Thymus (tissue), 11 donors: ENCODE measurements around the gene RASA3. TPM values are rescaled to one million over a fixed set of nuclear protein-coding genes. Genes with fewer than 3 reads are reported as not detected.
"Not testable (repeated sequence)": the region's sequence is repeated elsewhere in the genome, so short reads cannot be mapped to it uniquely, and the experiment has no call there.

Source experiments
- DNase-seq, 9 donors: peaks; one replicate each; pipeline ENCODE4 v3.0.0-alpha.2; 2013; ENCODE audit warnings: low spot score in 9 of 9, low read depth in 6 of 9, missing footprints in 1 of 9
- H3K27ac ChIP-seq, 2 donors: one replicate each; pipeline ENCODE4 v1.5.1; 2013; ENCODE audit warnings: control low read depth in 1 of 2, low read depth in 1 of 2, low read length in 1 of 2, mild to moderate bottlenecking in 1 of 2, moderate library complexity in 1 of 2
- H3K27me3 ChIP-seq, 2 donors: one replicate each; pipeline ENCODE4 v1.5.1; 2013; ENCODE audit warnings: low read length in 1 of 2; ENCODE audit not compliant: control insufficient read depth in 2 of 2, insufficient read depth in 1 of 2
- H3K36me3 ChIP-seq, 2 donors: one replicate each; pipeline ENCODE4 v1.5.1; 2013; ENCODE audit warnings: low read length in 1 of 2, mild to moderate bottlenecking in 1 of 2, moderate library complexity in 1 of 2; ENCODE audit not compliant: control insufficient read depth in 2 of 2, insufficient read depth in 2 of 2
- H3K4me1 ChIP-seq, 2 donors: one replicate each; pipeline ENCODE4 v1.5.1; 2013; ENCODE audit warnings: low read length in 2 of 2; ENCODE audit not compliant: control insufficient read depth in 2 of 2, insufficient read depth in 2 of 2
- H3K4me3 ChIP-seq, 2 donors: one replicate each; pipeline ENCODE4 v1.5.1; 2013; ENCODE audit warnings: low read length in 2 of 2, control low read depth in 1 of 2, mild to moderate bottlenecking in 1 of 2
- H3K9me3 ChIP-seq, 2 donors: one replicate each; pipeline ENCODE4 v1.5.1; 2013; ENCODE audit warnings: low read length in 1 of 2, mild to moderate bottlenecking in 1 of 2; ENCODE audit not compliant: control insufficient read depth in 2 of 2, insufficient read depth in 1 of 2
- WGBS: extraction: QIAGEN DNeasy Blood & Tissue Kit; methylation state at CpG from one replicate; pipeline ENCODE4 v1.1.7; 2013; 5-methylcytosine and 5-hydroxymethylcytosine counted together
- polyA plus RNA-seq: library from polyadenylated mRNA; stranded (reverse); fragments of 200-250 nt; gene quantifications from one replicate; pipeline ENCODE4 v1.2.3, GENCODE V29; 2013
- total RNA-seq: library from RNA; stranded (reverse); fragments of 120-200 nt; gene quantifications from one replicate; pipeline ENCODE4 v1.2.4, GENCODE V29; 2013
- donor health status: healthy.

Gene RASA3
- total and polyA plus RNA-seq, 2 donors: 23.8 to 25.1 TPM

DNA sequence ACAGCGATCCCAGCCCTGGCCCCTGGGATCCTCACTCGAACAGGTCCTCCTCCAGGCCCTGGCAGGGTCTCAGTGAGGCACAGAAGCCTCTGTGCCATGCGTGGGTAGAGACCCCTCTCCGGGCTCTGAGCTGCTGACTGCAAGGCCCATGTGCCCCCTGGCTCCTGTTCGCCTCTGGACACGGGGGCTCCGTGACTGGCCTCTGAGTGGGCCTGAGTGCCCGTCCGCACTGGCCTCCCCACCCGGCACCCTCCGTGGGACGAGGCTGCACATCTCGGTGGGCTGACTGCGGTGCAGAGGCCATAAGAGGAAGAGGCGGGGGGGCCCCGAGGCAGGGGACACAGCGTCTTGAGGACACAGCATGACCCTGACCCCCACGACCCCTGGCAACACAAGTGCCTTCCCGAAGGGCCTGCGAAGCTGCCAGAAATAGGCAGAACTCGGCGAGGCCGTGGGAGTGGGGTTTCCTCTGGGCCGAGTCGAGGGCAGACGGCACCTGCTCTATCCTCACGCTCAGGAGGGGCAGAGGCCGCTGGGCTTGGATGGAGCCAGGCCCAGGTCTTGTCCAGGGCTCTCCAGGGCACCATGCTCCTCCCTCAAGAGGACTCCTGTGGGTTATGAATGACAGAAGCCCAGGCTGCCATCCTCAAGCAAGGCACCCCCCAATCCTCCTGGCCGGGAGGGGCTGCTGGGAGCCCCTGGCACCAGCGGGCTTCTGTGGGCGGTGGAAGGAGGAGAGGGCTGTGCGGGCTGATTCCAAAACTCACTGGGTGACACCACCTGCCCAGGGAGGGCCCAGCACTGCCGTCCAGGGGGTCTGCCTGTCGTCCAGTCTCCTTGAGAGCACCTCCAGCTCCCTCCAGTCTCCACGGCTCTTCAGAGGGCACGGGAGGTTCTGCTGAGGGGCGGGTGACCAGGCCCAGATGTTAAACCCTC, 52.6 kb downstream of the RASA3 start:
- Histone ChIP-seq H3K4me1 (peaks cover 0 to 11% of the 10 kb centered on the region in 2 donors), H3K4me3 (no peak overlapping the region), H3K27ac (no peak overlapping the region), H3K36me3 (peaks cover 4 to 9% of the 10 kb centered on the region in 2 donors), H3K9me3 (no peaks in the 10 kb centered on the region), H3K27me3 (no peaks in the 10 kb centered on the region)
- no peak for DNase-seq
- 94% methylated on average over 37 of the region's 37 CpGs for WGBS

DNA sequence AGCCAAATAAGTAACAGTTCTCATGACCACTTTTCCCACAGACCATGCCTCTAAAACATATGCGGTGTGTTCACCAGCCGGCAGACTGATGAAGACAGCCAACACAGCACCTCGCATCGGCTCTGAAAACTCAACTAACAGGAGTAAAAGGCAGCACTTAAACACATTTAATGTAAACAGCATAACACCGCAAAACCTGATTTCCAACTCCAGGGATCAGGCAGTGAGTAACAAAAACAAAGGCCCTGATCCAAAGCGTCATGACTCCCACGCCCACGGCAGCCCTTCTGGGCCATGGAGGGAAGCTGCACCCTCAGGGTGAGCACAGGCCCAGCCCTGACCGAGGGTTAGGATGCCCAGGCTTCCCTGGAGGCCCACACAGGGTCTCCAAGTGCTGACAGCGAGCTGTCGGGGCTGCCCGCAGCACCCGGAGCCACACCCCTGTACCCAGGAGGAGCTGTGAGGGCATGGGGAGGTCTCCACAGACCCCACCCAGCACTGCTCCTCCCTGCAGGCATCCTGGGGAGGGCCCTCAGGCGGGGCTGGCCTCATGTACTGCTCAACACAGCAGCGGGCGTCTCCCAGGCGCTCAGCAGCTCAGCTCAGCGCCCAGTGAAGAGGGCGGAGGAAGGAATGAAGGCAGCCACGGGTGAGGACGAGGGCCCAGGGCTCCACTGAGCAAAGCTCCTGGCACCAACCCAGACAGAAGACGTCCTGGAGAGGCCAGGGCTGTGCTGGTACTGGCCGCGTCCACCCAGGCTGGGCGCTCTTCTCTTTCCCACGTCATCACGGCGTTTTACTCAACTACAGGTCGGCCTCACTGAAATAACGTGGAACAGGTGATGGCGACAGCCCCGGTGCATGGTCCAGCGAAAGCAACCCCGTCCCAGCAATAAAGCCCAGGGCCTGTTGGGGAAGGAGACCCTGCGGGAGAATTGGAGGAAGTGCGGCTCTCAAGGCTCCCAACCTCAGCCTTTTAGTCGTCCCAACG, 53.7 kb downstream of the RASA3 start:
- no peak overlapping the region for H3K4me3 ChIP-seq
- H3K36me3 ChIP-seq: peaks cover 10 to 13% of the 10 kb centered on the region in 2 donors
- no peaks in the 10 kb centered on the region for H3K27me3 ChIP-seq
- peak overlapping the region in 1 of 2 donors; percentile 60 for H3K27ac ChIP-seq
- peaks cover 0 to 11% of the 10 kb centered on the region in 2 donors for H3K4me1 ChIP-seq
- no peaks in the 10 kb centered on the region for H3K9me3 ChIP-seq
- no peak for DNase-seq
- 94% methylated on average over 38 of the region's 38 CpGs for WGBS

DNA sequence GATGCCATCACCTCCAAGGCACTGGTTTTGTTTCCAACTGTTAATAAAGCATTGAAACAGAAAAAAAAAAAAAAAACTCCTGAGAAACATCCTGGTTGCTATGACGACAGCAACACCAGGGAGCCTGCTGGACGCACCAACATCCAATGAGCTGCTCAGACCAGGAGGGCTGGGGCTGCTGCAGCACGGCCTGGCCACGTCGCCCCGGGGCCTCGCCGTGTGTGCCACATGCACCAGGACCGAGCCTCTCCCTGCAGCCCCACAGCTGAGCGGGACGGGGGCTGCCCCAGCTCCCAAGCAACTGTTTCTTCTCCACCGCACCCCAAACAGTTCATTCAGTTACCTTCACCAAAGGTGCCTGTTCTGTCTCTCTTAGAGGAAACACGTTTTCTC, 54.5 kb downstream of the RASA3 start:
- H3K27ac ChIP-seq: no peak overlapping the region
- WGBS: 90% methylated on average over 13 of the region's 13 CpGs
- no peak overlapping the region for H3K4me3 ChIP-seq
- H3K27me3 ChIP-seq: no peaks in the 10 kb centered on the region
- DNase-seq: no peak
- H3K4me1 ChIP-seq: peaks cover 0 to 11% of the 10 kb centered on the region in 2 donors
- H3K9me3 ChIP-seq: no peaks in the 10 kb centered on the region
- peaks cover 13 to 15% of the 10 kb centered on the region in 2 donors for H3K36me3 ChIP-seq

DNA sequence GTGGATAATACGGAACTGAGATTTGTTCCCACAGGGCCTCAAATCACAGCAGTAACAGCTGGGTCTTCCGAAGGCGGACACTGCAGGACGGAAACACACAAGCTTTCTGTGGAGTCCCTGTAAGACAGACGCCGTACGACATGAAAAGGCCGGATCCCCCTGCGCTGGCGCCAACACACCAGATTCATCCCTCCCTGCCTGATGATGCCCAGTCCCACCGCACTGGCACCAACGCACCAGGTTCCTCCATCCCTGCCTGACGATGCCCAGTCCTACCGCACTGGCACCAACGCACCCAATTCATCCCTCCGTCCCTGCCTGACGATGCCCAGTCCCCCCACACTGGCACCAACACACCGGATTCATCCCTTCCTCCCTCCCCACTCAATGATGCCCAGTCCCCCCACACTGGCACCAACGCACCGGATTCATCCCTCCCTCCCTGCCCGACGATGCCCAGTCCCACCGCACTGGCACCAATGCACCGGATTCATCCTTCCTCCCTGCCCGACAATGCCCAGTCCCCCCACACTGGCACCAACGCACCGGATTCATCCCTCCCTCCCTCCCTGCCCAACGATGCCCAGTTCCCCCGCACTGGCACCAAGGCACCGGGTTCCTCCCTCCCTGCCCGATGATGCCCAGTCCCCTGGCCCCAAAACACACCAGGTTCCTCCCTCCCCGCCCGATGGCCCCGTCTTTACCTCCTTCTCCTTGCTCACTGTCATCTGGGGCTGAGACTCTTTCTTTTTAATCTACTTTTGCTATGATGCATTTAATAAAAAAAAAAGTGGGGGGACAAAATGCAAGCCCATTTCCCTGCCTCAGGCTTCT, 55.1 kb downstream of the RASA3 start:
- Histone ChIP-seq H3K4me1 (peaks cover 0 to 8% of the 10 kb centered on the region in 2 donors), H3K27ac (no peak overlapping the region), H3K9me3 (no peaks in the 10 kb centered on the region), H3K4me3 (no peak overlapping the region), H3K27me3 (no peaks in the 10 kb centered on the region), H3K36me3 (peaks cover 13 to 18% of the 10 kb centered on the region in 2 donors)
- WGBS: 91% methylated on average over 34 of the region's 34 CpGs
- DNase-seq: no peak

DNA sequence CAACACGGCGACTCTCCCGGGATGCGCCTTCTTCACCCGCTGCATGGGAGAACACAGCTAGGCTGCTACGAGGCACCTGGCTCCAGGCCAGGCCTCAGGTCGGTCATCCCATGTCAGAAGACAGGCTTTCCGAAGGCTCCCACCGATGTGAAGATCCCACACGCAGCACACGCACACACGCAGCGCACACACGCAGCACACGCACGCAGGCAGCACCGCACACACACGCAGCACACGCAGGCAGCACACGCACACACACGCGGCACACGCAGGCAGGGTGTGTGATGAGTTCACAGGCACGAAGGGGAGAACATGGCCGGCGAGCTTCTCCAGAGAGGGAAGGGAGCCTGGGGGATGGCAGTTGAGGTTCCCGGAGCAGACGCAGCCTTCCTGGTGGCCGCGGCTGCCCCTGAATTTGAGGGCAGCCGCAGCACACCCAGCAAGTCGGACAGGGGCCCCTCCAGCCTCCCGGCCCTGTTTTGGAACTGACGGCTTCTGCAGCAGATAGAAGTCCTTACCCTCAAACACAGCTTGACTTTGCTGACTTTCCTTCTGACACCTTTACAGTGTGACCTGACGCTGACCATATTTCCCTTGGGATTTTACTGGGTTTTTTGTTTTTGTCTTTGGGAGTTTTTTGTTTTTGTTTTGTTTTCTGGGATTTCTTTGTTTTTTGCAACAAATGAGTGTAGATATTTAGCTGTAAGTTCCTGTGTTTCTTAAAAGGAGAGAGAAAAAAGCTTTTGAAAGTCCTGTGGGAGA, 55.9 kb downstream of the RASA3 start:
- no peaks in the 10 kb centered on the region for H3K27me3 ChIP-seq
- H3K27ac ChIP-seq: no peak overlapping the region
- peaks cover 0 to under 1% of the 10 kb centered on the region in 2 donors for H3K4me1 ChIP-seq
- DNase-seq: no peak
- H3K36me3 ChIP-seq: peaks cover 13 to 22% of the 10 kb centered on the region in 2 donors
- H3K9me3 ChIP-seq: no peaks in the 10 kb centered on the region
- H3K4me3 ChIP-seq: no peak overlapping the region
- WGBS: 98% methylated on average over 35 of the region's 35 CpGs

DNA sequence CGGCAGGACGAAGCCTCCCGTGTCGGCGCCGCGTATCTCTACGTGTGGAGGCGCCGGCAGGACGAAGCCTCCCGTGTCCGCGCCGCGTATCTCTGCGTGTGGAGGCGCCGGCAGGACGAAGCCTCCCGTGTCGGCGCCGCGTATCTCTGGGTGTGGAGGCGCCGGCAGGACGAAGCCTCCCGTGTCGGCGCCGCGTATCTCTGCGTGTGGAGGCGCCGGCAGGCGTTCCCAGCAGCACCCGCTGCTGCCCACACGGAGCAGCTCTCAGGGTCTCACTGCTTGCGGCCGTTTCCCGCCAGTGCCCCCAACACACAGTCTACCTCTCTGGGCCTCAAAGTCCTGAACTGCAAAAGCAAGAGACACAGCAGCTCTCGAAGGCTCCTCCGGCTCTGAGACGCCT, 56.6 kb downstream of the RASA3 start:
- 98% methylated on average over 45 of the region's 45 CpGs for WGBS
- not testable (repeated sequence) for H3K4me3 ChIP-seq, H3K27ac ChIP-seq, DNase-seq, H3K4me1 ChIP-seq, H3K9me3 ChIP-seq, H3K27me3 ChIP-seq
- peaks cover 16 to 28% of the 10 kb centered on the region in 2 donors for H3K36me3 ChIP-seq

DNA sequence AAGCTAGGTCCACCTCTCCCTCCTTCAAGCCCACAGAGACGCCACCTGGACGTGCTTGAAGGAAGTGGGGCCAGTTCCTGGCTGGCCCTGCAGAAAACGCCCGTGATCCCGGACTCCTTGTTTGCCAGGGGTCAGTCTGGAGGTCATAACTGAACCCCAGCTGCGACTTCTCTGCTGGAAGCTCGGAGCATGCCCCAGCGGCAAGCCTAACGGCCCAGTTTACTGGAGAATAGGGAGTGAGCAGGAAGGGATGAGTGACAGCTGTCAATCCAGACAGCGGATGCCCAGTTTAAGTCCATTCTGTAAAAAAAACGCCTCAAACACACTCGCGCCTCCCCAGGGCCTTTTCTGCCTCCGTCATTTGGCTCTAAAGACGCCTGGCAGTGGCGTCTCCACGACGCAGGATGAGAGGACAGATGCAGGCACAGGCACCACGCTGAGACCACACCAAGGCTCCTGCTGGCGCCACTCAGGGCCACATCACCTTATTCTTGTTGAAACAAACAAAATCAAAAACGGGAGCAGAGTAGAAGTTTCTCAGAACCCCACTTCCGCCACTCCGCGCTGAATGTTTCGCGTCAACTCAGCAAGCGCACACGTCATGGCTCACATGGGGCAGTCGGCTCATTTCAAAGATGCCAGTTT, 57.6 kb downstream of the RASA3 start:
- no peaks in the 10 kb centered on the region for H3K9me3 ChIP-seq
- H3K27ac ChIP-seq: no peak overlapping the region
- no peaks in the 10 kb centered on the region for H3K4me1 ChIP-seq
- H3K36me3 ChIP-seq: peaks cover 14 to 28% of the 10 kb centered on the region in 2 donors
- WGBS: 96% methylated on average over 29 of the region's 29 CpGs
- H3K4me3 ChIP-seq: no peak overlapping the region
- H3K27me3 ChIP-seq: no peaks in the 10 kb centered on the region
- no peak for DNase-seq
